Measurements from ENCODE around the gene KIF16B. TPM values are rescaled to one million over a fixed set of nuclear protein-coding genes. Genes with fewer than 3 reads are reported as not detected.
A peak's percentile ranks its signal among the peaks of the same experiment; 100 is the strongest.

The KIF16B gene
- total and polyA plus RNA-seq, 4 donors, result 5.1 to 19.7 (median 8.4) TPM

DNA sequence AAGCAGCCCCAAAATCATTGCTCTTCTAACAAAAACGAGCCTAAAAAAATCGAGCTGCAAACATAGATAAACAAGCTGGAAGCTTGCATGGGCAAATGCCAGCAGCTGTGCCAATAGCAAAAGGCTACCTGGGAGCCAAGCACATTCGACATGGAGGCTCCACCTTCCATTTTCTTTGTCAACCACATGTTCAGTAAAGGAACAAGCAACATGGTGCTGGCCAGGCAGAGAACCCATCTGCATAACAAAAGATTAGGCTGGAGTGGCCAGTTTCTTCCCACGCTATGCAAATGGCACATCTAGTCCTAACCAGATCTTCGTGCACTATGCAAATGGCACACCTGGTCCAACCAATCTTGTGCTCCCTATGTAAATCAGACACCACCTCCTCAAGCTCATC is 110.5 kb downstream of the KIF16B start:
- TF ChIP-seq RXRA (IDR thresholded peaks at IDR 0.05) (no peak), MAX (IDR thresholded peaks at IDR 0.05) (no peak), HNF4G (IDR thresholded peaks at IDR 0.05) (no peak), YY1 (IDR thresholded peaks at IDR 0.05) (peak; percentile 44)
- TF ChIP-seq, protein P1, sequence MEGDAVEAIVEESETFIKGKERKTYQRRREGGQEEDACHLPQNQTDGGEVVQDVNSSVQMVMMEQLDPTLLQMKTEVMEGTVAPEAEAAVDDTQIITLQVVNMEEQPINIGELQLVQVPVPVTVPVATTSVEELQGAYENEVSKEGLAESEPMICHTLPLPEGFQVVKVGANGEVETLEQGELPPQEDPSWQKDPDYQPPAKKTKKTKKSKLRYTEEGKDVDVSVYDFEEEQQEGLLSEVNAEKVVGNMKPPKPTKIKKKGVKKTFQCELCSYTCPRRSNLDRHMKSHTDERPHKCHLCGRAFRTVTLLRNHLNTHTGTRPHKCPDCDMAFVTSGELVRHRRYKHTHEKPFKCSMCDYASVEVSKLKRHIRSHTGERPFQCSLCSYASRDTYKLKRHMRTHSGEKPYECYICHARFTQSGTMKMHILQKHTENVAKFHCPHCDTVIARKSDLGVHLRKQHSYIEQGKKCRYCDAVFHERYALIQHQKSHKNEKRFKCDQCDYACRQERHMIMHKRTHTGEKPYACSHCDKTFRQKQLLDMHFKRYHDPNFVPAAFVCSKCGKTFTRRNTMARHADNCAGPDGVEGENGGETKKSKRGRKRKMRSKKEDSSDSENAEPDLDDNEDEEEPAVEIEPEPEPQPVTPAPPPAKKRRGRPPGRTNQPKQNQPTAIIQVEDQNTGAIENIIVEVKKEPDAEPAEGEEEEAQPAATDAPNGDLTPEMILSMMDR (IDR thresholded peaks at IDR 0.05; ENCODE audit: low read depth, low read length, missing input control), result no peak
- Histone ChIP-seq H3K27me3 (ENCODE audit: control insufficient read depth in 4 of 4, insufficient read depth in 4 of 4, low read length in 3 of 4) (no peaks in the 10 kb centered on the region), H3K4me1 (ENCODE audit: control insufficient read depth in 4 of 4, insufficient read depth in 4 of 4, low read length in 3 of 4) (no peaks in the 10 kb centered on the region), H3K4me3 (ENCODE audit: low read depth in 1 of 3, low read length in 3 of 3) (no peak overlapping the region), H3K36me3 (ENCODE audit: control insufficient read depth in 4 of 4, insufficient read depth in 3 of 4, low read depth in 1 of 4, low read length in 3 of 4) (no peaks in the 10 kb centered on the region), H3K9ac (ENCODE audit: low read depth in 1 of 2, low read length in 2 of 2) (no peak overlapping the region), H3K9me3 (ENCODE audit: control insufficient read depth in 4 of 4, low read length in 3 of 4) (no peaks in the 10 kb centered on the region), H3K27ac (ENCODE audit: low read depth in 1 of 2, low read length in 2 of 2) (no peak overlapping the region)
- 60% methylated on average over 5 of the region's 5 CpGs for WGBS
- DNase-seq (ENCODE audit: low spot score), result no peak

DNA sequence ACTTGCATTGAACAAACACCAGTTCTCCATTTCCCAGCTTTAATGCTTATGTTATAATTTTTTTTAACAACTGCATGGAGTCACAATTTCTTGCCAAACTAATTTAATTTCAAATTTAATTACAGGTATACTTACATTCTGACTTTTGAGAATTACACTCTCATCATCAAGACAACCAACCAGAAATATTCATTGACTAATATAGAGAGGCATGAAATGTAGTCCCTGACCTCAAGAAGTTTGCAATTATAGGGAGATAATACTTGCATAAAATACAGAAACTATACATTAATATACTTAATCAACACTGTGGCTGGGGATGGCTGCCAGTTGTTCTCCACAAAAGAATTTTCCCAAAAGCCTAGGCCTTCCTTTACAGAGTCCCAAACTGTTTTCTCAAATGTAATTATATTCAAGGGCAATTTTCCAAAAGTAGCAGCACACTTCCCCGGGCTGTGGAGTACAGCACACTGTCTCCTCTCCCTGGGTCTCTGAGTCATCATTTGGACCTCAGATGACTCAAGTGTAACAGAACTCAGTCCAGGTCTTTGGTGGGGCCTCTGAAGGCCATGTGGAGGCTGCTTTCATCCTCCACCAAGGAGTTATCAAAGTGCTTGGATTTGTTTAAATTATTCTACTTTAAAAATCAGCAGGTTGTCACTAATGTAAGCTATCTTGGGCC is 114.1 kb downstream of the KIF16B start:
- Histone ChIP-seq H3K27ac (ENCODE audit: low read depth in 1 of 2, low read length in 2 of 2) (no peak overlapping the region), H3K4me3 (ENCODE audit: low read depth in 1 of 3, low read length in 3 of 3) (no peak overlapping the region), H3K36me3 (ENCODE audit: control insufficient read depth in 4 of 4, insufficient read depth in 3 of 4, low read depth in 1 of 4, low read length in 3 of 4) (no peaks in the 10 kb centered on the region), H3K4me1 (ENCODE audit: control insufficient read depth in 4 of 4, insufficient read depth in 4 of 4, low read length in 3 of 4) (no peaks in the 10 kb centered on the region), H3K9me3 (ENCODE audit: control insufficient read depth in 4 of 4, low read length in 3 of 4) (no peaks in the 10 kb centered on the region), H3K9ac (ENCODE audit: low read depth in 1 of 2, low read length in 2 of 2) (no peak overlapping the region), H3K27me3 (ENCODE audit: control insufficient read depth in 4 of 4, insufficient read depth in 4 of 4, low read length in 3 of 4) (no peaks in the 10 kb centered on the region)
- TF ChIP-seq MAX (IDR thresholded peaks at IDR 0.05) (no peak), REST (IDR thresholded peaks at IDR 0.05) (no peak), JUND (IDR thresholded peaks at IDR 0.05) (peak; percentile 51 to 79)
- 66% methylated on average over 1 of the region's 1 CpG for WGBS
- DNase-seq (ENCODE audit: low spot score), result no peak

DNA sequence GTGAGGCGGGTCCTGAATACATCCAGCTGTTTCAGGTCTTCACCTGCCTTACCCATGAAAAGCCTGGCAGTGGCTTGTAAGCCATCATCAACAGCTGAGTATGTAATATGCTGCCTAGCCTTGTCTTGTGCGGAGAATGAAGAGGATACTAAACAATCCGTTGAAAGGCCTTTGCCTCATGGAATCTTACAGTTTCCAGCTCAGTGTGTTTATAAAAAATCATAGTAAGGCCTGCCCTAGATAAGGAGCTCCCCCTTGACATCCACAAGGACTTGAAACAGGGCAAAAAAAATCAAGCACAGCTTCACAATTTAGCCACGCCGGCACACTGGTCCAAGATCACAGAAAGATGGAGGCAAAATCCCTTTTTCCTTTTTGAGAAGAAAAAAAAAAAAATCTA is 115.7 kb downstream of the KIF16B start:
- Histone ChIP-seq H3K27me3 (ENCODE audit: control insufficient read depth in 4 of 4, insufficient read depth in 4 of 4, low read length in 3 of 4) (no peaks in the 10 kb centered on the region), H3K4me3 (ENCODE audit: low read depth in 1 of 3, low read length in 3 of 3) (no peak overlapping the region), H3K4me1 (ENCODE audit: control insufficient read depth in 4 of 4, insufficient read depth in 4 of 4, low read length in 3 of 4) (no peaks in the 10 kb centered on the region), H3K9me3 (ENCODE audit: control insufficient read depth in 4 of 4, low read length in 3 of 4) (no peaks in the 10 kb centered on the region), H3K36me3 (ENCODE audit: control insufficient read depth in 4 of 4, insufficient read depth in 3 of 4, low read depth in 1 of 4, low read length in 3 of 4) (no peaks in the 10 kb centered on the region), H3K27ac (ENCODE audit: low read depth in 1 of 2, low read length in 2 of 2) (no peak overlapping the region), H3K9ac (ENCODE audit: low read depth in 1 of 2, low read length in 2 of 2) (no peak overlapping the region)
- WGBS, result 90% methylated on average over 5 of the region's 5 CpGs
- no peak for DNase-seq (ENCODE audit: low spot score)
- TF ChIP-seq RAD21 (IDR thresholded peaks at IDR 0.05) (no peak), MAX (IDR thresholded peaks at IDR 0.05) (no peak), REST (IDR thresholded peaks at IDR 0.05) (no peak), YY1 (IDR thresholded peaks at IDR 0.05) (no peak), EGR1 (IDR thresholded peaks at IDR 0.05; ENCODE audit: low read depth in 2 of 2) (no peak), TAF1 (conservative IDR thresholded peaks at IDR 0.05) (no peak), HNF4G (IDR thresholded peaks at IDR 0.05) (no peak), NR2F2 (IDR thresholded peaks at IDR 0.05) (no peak), FOXA2 (IDR thresholded peaks at IDR 0.05) (no peak), RXRA (IDR thresholded peaks at IDR 0.05) (no peak), FOXA1 (IDR thresholded peaks at IDR 0.05) (no peak)
- TF ChIP-seq, protein P1 (IDR thresholded peaks at IDR 0.05; ENCODE audit: low read depth, low read length, missing input control), result no peak

All from liver (tissue), 9 donors.